DOHH2 (cell line): Measurements from ENCODE around the gene COX7A2L.

Source experiments
- CTCF ChIP-seq: fragments of 200-600 bp; sonication (generic); IDR thresholded peaks from one replicate; pipeline ENCODE4 v1.5.1; 2014; ENCODE audit warnings: antibody characterized with exemption, mild to moderate bottlenecking, low read depth, low read length; ENCODE audit not compliant: poor library complexity, severe bottlenecking
- EZH2phosphoT487 ChIP-seq: fragments of 200-600 bp; sonication (generic); IDR thresholded peaks from 2 replicates; pipeline ENCODE4 v1.6.1; 2017; ENCODE audit warnings: borderline replicate concordance, mild to moderate bottlenecking, antibody characterized with exemption, low read length, moderate library complexity, mixed read lengths

DNA sequence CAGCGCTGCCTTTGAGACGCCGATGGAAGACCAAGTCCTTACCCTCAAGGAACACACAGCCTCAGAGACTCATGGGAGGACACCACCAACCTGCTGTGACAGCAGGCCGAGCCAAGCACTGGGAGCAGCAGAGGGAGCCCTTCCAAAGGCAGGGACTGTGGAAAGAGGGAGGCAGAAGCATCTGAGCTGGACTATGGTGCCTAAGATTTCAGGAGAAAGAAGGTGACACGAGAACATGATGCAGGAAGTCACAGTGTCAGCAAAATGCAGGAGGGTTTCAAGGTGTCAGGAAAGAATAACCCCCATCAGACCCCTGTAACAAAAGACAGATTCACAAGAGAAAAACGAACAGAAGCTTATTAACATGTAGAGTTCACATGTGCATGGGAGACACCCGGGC, 24.2 kb upstream of the COX7A2L start:
- no peak for TF ChIP-seq CTCF
- TF ChIP-seq EZH2phosphoT487: no peak
